GM20000 (cell line): ENCODE measurements around the gene HAPLN2.

Experiments used
- DNase-seq: peaks from one replicate; pipeline ENCODE4 v3.0.0; 2012; ENCODE audit warnings: low spot score
- TF ChIP-seq, protein P1 (sequence below): IDR thresholded peaks from 2 replicates; pipeline ENCODE4 v1.5.1; 2012; ENCODE audit warnings: mild to moderate bottlenecking, control low read depth; ENCODE audit errors: extremely low read depth, missing control alignments

HAPLN2 gene

GRCh38 chr1:156666862-156667609 is 47.8 kb downstream of the HAPLN2 start:
- TF ChIP-seq, protein P1, sequence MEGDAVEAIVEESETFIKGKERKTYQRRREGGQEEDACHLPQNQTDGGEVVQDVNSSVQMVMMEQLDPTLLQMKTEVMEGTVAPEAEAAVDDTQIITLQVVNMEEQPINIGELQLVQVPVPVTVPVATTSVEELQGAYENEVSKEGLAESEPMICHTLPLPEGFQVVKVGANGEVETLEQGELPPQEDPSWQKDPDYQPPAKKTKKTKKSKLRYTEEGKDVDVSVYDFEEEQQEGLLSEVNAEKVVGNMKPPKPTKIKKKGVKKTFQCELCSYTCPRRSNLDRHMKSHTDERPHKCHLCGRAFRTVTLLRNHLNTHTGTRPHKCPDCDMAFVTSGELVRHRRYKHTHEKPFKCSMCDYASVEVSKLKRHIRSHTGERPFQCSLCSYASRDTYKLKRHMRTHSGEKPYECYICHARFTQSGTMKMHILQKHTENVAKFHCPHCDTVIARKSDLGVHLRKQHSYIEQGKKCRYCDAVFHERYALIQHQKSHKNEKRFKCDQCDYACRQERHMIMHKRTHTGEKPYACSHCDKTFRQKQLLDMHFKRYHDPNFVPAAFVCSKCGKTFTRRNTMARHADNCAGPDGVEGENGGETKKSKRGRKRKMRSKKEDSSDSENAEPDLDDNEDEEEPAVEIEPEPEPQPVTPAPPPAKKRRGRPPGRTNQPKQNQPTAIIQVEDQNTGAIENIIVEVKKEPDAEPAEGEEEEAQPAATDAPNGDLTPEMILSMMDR = no peak
- DNase-seq = no peak

- TF ChIP-seq, protein P1 = no peak
- no peak for DNase-seq
Measured at GRCh38 chr1:156667610-156667967, 48.4 kb downstream of the HAPLN2 start.

DNA sequence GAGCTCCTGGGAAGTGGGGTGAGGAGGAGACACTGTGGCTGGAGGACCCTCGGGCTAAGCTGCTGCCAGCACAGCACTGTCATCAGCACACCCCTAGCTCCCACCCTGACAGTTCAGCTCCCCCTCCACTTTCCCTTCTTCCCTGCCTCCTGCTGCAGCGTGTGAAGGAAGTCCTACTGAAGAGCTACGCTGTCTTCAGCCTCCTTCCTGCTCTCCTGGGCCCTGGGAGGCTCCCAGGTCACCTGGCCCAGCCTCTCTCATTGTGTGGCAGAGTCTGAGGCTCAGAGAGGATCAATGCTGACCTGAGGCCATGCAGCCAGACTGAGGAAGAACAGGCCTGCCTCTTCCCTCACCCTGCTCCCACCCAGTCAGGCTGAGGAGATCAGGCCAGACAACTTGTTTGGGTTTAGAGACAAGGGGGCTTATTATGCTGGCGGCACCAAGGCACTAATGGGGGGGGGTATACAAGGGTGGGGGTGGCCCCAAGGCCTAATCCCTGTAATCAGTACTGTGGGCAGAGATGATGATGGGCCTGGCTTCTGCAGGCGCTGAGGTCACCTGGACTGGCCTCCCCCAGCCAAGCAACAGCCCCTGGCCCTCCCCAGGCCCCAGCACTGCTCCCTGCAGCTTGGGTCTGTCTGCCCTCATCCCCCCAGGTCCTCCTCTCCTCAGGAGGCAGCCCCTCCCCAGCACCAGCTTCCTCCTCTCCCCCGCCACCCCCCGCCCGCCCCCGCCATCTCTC is 48.9 kb downstream of the HAPLN2 start:
- DNase-seq = no peak
- TF ChIP-seq, protein P1 = no peak

DNA sequence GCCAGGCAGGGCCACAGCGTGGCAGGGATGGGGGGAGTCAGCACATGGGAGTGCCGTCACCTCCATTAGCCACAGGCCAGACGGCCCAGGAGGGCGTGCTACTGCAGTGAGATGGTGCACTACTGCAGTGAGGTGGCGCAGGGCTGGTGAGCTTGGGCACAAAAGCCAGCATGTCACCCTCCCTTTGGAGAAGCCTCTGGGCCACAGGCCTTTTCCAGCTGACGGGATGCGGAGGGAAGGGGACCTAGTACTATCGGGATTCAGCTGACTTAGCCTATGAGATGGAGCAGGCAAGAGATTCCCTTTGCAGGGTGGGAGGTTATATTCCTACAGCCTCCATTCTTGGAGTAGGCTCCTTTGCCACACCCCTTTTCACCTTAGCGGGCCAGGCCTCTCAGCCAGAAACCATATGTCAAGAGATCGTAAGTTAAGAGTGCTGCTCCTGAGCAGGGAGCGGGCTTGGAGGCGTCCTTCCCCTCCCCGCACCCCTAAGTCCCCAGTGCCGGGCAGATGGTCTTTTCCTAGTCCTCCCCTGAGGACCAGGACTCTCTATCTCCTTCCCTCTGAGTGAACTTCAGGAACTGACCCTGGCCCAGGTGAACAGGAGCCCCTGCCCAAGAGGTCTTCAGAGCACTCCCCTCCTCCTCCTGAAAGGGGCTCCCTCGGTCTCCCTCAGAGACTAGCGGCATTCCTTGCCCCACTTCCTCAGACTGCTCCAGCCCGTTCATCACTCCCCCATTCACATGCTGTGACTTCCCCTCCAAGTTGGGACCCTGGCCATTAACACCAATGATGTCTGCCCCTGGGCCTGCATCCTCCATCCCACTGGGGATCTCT is 49.8 kb downstream of the HAPLN2 start:
- DNase-seq = no peak
- TF ChIP-seq, protein P1 = no peak

- no peak for DNase-seq
- TF ChIP-seq, protein P1 = no peak
Measured at GRCh38 chr1:156669794-156670193, 50.6 kb downstream of the HAPLN2 start.

DNA sequence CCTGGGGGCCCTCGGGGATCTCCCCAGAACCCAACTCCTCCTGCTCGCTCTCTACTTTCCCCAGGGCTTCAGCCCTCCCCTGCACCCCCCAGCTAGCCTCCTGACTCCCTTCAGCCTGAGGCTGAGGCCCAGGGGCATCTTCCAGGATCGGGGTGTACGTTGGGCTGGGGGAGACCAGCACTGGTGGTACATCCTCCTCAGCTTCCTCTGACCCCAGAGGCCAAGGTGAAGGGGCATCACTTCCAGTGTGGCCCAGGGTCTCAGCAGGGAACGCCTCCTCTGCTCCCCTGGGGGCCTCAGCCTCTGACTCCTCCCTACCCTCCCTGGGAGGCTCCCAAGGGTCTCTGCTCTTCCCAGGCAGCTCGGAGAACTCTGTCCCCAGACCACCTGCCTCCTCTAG is 51.1 kb downstream of the HAPLN2 start:
- TF ChIP-seq, protein P1 = no peak
- no peak for DNase-seq
